GM12801 (cell line): ENCODE measurements around the gene KRT77.

Experiments
- CTCF ChIP-seq: IDR thresholded peaks from one replicate; pipeline ENCODE4 v1.5.1; 2011; ENCODE audit warnings: control low read depth; ENCODE audit not compliant: insufficient read length; ENCODE audit errors: extremely low read depth

Gene KRT77

GRCh38 chr12:52691076-52691840 lies 12.1 kb downstream of the KRT77 start:
- TF ChIP-seq CTCF, result no peak

GRCh38 chr12:52690351-52691075 lies 12.8 kb downstream of the KRT77 start:
- no peak for TF ChIP-seq CTCF

GRCh38 chr12:52689936-52690335 lies 13.4 kb downstream of the KRT77 start:
- no peak for TF ChIP-seq CTCF

- no peak for TF ChIP-seq CTCF
Measured at GRCh38 chr12:52689239-52689638, 14.1 kb downstream of the KRT77 start.

GRCh38 chr12:52688481-52688880 lies 14.8 kb downstream of the KRT77 start:
- no peak for TF ChIP-seq CTCF

- TF ChIP-seq CTCF, result no peak
Measured at GRCh38 chr12:52687497-52688385, 15.6 kb downstream of the KRT77 start.

GRCh38 chr12:52686756-52687487 lies 16.4 kb downstream of the KRT77 start:
- no peak for TF ChIP-seq CTCF
